Skin epidermis (tissue), 12 donors: ENCODE measurements around the gene ELOVL5.
"Not testable (repeated sequence)": the region's sequence is repeated elsewhere in the genome, so short reads cannot be mapped to it uniquely, and the experiment has no call there.

Source experiments
- H3K27ac ChIP-seq, 21 experiments: fragments of 200-600 bp; sonication (generic) in 11 of 21; one replicate each; pipeline ENCODE4 v1.5.0; 2020; ENCODE audit warnings: mild to moderate bottlenecking in 3 of 21, inconsistent platforms in 2 of 21, moderate library complexity in 2 of 21
- H3K4me3 ChIP-seq, 7 experiments: fragments of 200-600 bp; sonication (generic) in 2 of 7; one replicate each; pipeline ENCODE4 v1.5.0; 2020; ENCODE audit warnings: inconsistent platforms in 2 of 7, mild to moderate bottlenecking in 2 of 7, moderate library complexity in 1 of 7

Gene ELOVL5

DNA sequence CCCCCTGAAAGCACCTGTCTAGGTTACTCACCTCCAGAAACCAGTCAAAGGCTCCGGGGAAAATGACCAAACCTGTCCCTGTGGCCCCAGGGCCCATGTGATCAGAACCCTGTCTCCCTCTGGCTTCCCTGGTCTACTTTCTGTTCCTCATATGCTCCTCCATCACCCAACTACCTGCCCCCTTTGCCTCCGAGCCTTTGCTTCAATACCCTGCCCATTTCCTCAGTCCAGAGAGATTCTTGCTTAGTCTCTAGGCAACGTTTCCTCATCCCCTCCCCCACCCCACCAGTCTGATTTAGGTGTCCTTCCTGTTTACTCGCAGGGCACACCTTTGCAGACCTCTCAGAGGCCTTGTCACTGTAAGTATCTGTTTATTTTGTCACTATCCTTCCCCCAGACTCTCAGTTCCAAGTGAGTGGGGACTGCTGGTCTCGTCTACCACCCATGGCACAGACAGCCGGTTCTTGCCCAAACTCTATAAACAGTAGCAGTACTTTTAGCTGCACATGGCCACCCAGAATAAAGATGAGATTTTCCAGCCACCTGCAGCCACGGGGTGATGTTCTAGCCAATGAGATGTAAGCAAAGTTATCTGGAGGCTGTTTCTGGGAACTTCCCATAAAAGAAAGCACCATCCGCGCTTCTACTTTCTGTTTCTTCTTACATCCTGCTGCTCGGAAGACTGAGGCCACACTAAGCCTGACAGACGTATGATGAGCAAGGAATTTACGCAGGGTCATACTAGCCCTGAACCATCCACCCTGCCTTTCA is 13.3 kb downstream of the ELOVL5 start:
- H3K27ac ChIP-seq = peak overlapping the region in 18 of 21 experiments; percentile 4 to 88 (median 68)
- H3K4me3 ChIP-seq = peak overlapping the region in 2 of 7 experiments; percentile 2 to 4

DNA sequence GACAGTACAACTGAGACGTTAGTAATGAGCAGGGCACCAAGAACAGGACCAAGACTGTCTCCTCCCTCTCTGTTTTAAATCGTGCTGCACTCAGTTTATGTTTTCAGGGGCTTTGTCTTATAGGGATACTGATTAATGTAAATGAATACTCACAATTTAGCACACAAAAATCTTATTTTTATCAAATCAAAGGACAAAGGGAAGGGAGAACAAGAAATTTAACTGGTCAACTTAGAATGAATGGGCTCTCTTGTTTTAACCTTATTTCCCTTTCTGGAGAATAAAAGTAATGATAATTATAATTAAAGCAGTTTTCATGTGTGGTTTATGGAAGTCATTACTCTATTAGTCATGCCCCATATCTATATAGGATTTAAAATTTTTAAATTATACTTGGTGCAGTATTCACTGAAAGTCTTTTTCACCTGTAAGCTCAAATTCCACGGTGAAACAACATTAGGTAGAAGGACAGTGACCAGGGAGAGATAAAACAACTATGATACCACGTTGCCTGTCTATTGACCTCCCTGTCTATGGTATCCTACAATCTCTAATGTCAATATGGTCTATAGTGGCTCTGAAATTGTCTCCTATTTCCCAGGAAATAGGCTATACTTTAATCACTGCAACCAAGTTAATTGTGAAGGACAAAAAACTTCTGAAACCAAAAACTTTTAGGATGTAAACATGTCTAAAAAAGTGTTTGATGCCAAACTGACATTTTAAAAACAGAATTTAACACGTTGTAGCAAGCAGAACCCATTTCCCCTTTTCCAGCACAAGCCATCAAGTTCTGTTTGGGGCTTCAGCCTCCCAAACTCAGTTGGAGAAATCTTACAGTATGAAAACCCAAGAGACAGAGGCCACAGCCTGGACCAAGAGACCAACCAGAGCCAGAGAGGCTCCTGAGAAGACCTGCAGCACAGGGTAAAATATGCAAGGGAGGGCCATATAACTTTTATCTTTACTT is 15.0 kb downstream of the ELOVL5 start:
- no peak overlapping the region for H3K4me3 ChIP-seq

DNA sequence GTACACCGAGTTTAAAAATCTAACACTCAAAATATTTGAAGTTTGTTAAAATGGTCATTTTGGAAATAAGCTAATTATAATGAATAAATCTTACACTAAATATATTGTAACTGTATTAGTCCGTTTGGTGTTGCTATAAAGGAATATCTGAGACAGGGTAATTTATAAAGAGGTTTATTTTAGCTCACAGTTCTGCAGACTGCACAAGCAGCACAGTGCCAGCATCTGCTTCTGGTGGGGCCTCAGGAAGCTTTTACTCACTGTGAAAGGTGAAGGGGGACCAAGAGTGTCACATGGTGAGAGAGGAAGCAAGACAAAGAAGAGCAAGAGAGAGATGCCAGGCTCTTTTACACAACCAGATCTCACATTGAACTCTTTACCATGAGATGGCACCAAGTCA is 17.1 kb downstream of the ELOVL5 start:
- H3K27ac ChIP-seq = peak overlapping the region in 1 of 21 experiments; percentile 27

More for the DNA sequence above, 15.0 kb downstream of the ELOVL5 start:
- peak overlapping the region in 8 of 21 experiments; percentile 36 to 88 (median 82) for H3K27ac ChIP-seq

DNA sequence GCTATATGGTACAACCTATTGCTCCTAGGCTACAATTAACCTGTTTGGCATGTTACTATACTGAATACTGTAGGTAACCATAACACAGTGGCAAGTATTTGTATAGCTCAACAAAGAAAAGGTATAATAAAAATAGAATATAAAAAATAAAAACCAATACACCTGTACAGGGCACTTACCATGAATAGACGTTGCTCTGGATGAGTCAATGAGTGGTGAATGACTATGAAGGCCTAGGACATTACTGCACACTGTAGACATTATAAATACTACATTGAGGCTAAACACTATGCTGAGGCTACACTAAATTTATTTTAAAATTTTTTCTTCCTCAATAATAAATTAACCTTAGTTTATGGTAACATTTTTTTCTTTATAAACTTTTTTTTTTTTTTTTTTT is 18.6 kb downstream of the ELOVL5 start:
- Histone ChIP-seq H3K27ac (no peak overlapping the region), H3K4me3 (no peak overlapping the region)

More for the DNA sequence above, 17.1 kb downstream of the ELOVL5 start:
- no peak overlapping the region for H3K4me3 ChIP-seq

DNA sequence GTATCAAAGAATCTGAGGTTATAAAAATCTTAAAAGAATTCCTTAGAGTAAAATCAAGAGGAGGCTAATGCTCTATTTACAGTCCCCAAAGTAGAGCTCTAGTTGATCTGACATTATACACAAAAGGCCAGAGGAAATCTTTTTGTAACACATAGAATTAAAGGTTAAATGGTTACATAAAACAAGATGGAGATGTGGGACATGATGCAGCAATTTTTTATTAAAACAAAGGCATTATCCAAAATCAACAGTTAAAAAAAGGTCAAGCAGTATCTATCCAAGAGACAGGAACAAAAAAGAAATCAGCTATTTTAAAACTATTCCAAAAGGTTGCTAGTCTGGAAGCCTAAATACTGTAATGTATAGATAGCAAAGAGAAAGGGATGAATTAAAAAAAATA is 20.4 kb downstream of the ELOVL5 start:
- Histone ChIP-seq H3K27ac (no peak overlapping the region), H3K4me3 (no peak overlapping the region)

DNA sequence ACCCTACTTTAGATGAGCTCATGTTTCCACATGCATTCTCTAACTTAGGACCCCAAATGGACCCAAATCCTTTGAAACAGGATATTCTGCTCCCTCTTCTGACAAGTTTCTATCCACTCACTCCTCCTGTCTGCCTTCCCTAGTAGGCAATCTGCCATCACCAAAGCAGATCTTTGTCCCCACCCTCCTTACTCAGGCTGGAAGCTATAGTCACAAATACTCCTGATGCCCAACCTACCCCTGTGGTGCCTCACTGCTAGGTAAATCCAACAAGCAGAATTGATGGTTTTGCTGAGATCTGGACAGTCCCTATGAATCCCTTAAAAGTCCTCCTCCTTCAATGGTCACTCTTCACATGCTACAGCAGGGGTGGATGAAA is 21.7 kb downstream of the ELOVL5 start:
- H3K4me3 ChIP-seq = no peak overlapping the region
- peak overlapping the region in 5 of 21 experiments; percentile 2 to 50 (median 10) for H3K27ac ChIP-seq

DNA sequence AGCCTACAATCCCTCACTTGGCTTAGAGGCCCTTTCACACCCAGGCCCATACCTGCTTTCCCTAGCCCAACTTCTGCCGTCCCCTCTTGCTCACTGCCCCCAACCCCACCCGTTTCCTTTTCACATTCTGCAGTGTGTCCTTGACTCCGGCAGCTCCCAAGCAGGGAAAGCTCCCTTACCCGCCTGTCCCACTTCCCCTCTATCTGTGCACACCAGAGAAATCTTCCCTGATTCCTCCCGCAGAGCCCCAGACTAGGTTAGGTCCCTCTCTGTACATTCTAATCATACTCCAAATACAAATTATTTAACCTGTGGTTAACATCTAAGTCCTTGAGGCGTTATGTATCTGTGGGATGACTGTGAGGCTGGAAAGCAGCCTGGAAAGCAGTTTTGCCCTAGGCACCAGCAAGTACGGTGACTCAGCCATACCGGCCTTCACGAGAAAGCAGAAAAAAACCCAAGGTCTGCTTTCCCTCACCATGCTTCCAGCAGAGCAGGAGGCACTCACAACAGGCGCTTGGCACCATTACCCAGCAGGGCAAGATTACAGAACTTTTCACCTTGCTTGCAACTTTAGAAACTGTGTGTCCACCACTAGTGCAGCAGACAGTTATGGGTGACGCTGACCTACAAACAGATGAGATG is 22.3 kb downstream of the ELOVL5 start:
- no peak overlapping the region for H3K4me3 ChIP-seq
- H3K27ac ChIP-seq = peak overlapping the region in 8 of 21 experiments; percentile 2 to 36 (median 16)

DNA sequence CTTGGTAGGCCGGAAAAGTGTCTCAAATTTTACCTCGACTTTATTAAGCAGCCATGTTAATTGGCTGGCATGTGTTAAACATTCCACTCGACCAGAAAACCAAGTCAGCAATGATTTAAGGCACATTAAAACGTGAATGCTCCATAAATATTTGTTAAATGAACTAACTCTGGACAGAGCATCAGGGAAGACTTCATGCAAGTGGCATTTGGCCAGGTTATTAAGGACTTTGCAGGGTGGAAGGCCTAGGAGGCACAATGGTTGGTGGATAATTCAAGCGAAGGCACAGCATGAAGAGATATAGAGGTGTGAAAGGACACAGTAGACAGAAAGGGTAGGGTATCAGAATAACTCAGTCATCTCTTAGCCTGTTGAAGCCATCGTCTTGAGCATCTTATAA is 23.0 kb downstream of the ELOVL5 start:
- no peak overlapping the region for H3K4me3 ChIP-seq
- peak overlapping the region in 3 of 21 experiments; percentile 13 to 36 (median 36) for H3K27ac ChIP-seq

DNA sequence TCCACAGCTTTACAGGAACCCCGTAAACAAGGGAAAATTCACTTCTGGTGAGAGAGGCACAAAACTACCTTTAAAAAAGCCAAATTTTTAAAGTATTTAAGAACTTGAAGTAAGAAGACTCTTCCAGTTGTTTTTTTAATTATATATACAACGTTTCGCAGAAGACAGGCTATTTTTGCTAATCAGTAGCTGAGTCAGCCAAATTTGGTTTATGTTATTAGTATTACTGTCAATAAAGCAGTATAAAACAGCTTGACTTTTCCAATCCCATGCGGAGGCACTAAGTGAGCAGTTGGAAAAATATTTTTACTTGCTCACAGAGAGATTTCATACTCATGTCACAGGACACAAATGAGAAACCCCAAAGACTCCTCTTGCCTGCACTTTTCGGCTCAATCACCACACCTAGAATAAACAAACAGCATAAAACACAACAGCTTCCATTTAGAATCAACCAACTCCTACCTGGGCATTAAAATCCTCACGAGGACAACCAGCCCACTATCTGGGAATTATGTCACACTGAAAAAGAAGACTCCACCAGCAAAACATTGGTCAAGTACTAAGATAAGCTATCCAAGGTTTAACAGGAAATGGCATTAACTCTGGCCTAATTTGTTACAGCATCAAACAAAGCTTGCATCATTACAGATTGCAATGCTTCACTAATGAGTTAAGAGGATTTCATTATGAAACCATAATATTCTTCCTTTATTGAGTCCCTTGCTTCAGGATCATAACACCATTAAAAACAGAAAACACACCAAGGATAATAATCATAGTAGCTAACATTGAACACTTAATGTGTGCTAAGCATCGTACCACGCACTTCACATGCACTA is 26.3 kb downstream of the ELOVL5 start:
- Histone ChIP-seq H3K27ac (peak overlapping the region in 6 of 21 experiments; percentile 1 to 33 (median 20)), H3K4me3 (no peak overlapping the region)

DNA sequence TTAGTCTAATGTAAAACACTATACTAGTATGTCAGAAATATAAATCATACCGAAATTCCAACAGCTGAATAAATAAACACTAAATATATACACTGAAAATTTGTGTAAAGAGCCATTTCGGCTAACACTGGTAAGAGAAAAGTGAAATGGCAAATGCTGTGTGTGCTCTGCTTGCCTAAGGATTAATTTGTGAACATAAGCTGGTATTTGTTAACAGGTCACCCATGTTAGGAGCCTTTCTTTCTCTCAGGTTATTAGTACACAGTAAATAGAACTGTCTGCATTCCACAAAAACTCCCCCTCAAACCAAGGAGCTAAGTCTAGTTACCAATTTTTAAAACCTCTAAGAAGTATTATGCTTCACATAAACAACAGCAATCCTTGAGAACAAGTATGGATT is 27.0 kb downstream of the ELOVL5 start:
- Histone ChIP-seq H3K27ac (peak overlapping the region in 1 of 21 experiments; percentile 33), H3K4me3 (no peak overlapping the region)

DNA sequence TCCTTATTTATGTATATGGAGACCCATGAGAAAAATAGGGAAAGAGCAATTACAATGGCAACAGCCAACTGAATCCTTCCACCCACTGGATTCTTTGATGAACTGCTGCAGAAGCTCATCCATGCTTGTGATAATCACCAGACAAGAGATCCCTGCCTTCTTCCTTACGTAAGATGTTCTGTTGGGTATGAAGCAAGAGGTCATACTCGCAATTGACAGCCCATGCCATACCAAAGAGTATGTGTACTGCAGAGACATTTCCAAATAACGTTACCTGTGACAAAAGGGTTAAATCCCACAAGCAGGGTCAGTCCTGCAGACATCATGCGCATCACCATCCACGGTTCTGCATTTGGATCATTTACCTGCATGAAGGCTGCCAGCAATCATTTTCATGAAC is 27.8 kb downstream of the ELOVL5 start:
- H3K4me3 ChIP-seq = no peak overlapping the region
- H3K27ac ChIP-seq = no peak overlapping the region

DNA sequence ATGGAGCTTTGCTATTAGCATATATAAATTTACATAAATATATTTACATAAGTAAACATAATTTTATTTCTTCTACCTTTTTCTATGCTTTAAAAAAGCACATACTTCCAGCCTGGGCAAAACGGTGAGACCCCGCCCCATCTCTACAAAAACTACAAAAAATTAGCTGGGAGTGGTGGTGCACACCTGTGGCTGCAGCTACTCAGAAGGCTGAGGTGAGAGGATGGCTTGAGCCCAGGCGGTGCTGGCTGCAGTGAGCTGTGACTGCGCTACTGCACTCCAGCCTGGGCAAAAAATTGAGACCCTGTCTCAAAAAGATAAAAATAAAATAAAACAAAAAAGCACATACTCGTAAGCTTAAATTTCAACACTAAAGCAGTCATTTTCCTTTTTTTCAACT is 30.3 kb downstream of the ELOVL5 start:
- no peak overlapping the region for H3K4me3 ChIP-seq
- no peak overlapping the region for H3K27ac ChIP-seq

DNA sequence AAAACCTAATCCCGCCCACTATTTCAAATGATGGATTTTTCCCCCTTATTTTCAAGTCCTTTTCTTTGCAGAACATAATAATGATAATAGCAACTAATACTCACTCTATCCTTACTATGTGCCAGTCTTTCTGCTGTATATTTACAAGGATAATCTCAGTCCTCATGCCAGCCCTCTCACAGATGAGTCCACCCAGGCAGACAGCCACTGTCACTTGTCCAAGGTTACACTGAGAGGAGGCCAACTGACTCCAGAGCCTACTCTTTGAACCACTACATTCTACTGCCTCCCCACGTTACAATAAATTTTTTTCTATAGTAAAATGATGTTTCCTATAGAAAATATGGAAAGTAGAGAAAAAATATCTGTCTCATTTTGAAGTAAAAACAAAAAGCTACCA is 30.9 kb downstream of the ELOVL5 start:
- no peak overlapping the region for H3K4me3 ChIP-seq
- H3K27ac ChIP-seq = no peak overlapping the region

DNA sequence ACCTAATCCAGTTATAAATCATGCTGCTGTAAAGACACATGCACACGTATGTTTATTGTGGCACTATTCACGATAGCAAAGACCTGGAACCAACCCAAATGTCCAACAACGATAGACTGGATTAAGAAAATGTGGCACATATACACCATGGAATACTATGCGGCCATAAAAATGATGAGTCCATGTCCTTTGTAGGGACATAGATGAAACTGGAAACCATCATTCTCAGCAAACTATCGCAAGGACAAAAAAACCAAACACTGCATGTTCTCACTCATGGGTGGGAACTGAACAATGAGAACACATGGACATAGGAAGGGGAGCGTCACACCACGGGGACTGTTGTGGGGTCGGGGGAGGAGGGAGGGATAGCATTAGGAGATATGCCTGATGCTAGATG is 31.5 kb downstream of the ELOVL5 start:
- not testable (repeated sequence) for H3K27ac ChIP-seq, H3K4me3 ChIP-seq

DNA sequence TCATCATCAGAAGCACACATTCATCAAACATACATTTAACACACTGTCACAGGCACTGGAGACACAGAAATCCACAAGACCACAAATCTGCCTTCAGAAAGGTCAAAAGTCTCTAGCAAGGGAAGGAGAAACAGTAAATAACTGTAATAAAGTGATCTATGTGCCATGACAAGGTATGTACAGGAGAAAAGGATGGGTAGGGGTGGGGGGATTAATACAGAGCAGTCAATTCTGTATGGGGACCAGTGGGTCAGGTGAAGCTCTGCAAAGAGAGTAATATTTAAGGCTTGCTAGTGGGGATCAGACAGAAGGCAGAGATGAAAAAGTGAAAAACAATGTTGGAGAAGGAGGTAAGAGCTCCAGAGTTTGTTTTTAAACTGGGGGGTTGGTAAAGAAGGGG is 32.6 kb downstream of the ELOVL5 start:
- peak overlapping the region in 1 of 21 experiments; percentile 23 for H3K27ac ChIP-seq
- H3K4me3 ChIP-seq = no peak overlapping the region

DNA sequence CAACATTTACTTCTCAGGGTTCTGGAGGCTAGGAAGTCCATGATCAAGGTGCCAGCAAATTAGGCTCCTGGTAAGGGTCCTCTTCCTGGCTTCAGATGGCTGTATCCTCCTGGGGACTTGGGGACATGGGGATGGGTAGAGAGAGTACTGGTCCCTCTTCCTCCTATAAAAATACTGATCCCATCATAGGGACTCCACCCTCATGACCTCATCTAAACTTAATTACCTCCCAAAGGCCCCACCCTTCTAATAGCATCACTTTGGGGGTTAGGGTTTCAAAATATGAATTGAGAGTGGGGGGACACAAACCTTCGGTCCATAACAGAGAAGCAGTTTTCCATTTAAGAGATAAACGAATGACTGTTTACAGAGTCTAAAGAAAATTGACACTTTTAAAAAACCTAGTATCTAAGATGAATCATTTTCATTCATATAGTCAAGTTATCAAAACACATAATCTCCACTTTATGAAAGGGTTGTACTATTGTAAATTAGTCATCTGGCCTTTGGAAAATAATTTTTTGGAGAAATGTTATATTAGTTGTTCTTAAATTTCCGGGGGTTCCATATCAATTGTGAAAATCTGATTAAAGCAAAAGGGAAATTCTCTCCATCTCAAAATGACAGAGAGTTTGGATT is 33.5 kb downstream of the ELOVL5 start:
- no peak overlapping the region for H3K4me3 ChIP-seq
- peak overlapping the region in 1 of 21 experiments; percentile 23 for H3K27ac ChIP-seq

DNA sequence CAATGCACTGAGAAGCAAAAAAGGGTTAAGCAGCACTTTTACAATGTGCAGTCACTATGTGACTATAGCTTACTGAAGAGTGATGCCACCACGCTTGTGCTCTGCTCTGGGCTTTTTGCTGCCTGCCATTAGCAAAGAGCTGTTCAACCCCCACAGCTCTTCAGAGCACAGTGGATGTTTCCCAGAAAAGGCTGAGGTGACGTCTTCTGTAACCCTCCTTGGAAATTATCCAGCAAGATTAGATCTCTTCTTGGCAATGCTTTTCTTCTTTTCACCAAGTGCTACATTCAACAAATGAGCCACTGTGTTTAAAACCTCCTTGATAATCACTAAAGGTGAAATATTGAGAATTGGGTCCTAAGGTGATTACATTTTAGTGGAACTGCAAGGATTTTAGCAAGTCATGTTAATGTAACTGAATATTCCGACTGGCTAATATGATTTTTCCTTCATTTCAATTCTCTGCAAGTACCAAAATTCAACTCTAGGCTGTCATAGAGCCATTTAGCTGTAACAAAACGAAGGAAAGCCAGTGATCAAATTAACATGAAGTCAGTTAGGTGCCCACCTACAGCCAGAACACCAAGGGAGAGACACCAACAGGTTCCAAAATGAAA is 34.9 kb downstream of the ELOVL5 start:
- no peak overlapping the region for H3K27ac ChIP-seq
- no peak overlapping the region for H3K4me3 ChIP-seq

DNA sequence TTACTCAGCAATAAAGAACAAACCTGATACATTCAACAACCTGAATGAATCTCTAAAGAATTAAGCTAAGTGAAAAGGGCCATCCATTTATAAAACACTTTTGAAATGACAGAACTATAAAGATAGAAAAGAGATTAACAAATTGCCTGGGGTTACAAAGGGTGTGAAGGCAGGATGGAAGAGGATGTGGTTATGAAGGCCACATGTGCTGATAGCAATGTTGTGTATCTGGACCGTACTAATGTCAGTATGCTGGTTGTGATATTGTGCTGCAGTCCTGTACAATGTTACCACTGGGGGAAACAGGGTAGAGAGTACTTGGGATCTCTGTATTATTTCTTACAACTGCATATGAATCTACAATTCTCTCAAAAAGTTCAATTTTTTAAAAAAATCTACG is 36.4 kb downstream of the ELOVL5 start:
- peak overlapping the region in 2 of 21 experiments; percentile 11 to 39 for H3K27ac ChIP-seq

More for the DNA sequence above, 36.4 kb downstream of the ELOVL5 start:
- H3K4me3 ChIP-seq = no peak overlapping the region
